K562 (cell line): ENCODE data around the gene PSD2. TPM values are rescaled to one million over a fixed set of nuclear protein-coding genes. Genes with fewer than 3 reads are reported as not detected.

Experiments used
- CBX5 ChIP-seq: IDR thresholded peaks from 2 replicates; pipeline ENCODE4 v1.6.1; 2014; ENCODE audit warnings: low read depth, borderline replicate concordance
- EP300 ChIP-seq: IDR thresholded peaks from 2 replicates; pipeline ENCODE4 v1.6.1; 2012; ENCODE audit warnings: low read length, improper control_type of control experiment
- ESRRA ChIP-seq: fragments of 450-650 bp; IDR thresholded peaks from 2 replicates; pipeline ENCODE4 v1.6.1; 2014; ENCODE audit warnings: low read depth, mild to moderate bottlenecking, moderate library complexity, borderline replicate concordance
- ETS2 ChIP-seq: IDR thresholded peaks from 2 replicates; pipeline ENCODE4 v1.6.1; 2016; ENCODE audit warnings: borderline replicate concordance, missing genetic modification characterization, mild to moderate bottlenecking, moderate library complexity, missing compliant biosample characterization; ENCODE audit not compliant: poor library complexity, severe bottlenecking
- FOS ChIP-seq: IDR thresholded peaks from 3 replicates; pipeline ENCODE4 v1.6.1; 2011; ENCODE audit not compliant: insufficient read length; ENCODE audit errors: extremely low read depth
- HDAC1 ChIP-seq, 2 experiments: fragments of 450-650 bp; IDR thresholded peaks; 2 replicates each; pipeline ENCODE4 v1.6.1; 2016 to 2017; ENCODE audit warnings: inconsistent platforms in 1 of 2, mild to moderate bottlenecking in 1 of 2, moderate library complexity in 1 of 2
- MAFG ChIP-seq: fragments of 450-650 bp; conservative IDR thresholded peaks from 2 replicates; pipeline ENCODE4 v1.6.1; 2016; ENCODE audit warnings: missing genetic modification characterization, missing compliant biosample characterization
- MTA3 ChIP-seq: fragments of 450-650 bp; formaldehyde crosslinking; IDR thresholded peaks from 2 replicates; pipeline ENCODE4 v1.6.1; 2017; ENCODE audit warnings: mild to moderate bottlenecking, borderline replicate concordance
- RHOXF2B ChIP-seq: fragments of 250-450 bp; sonication (Bioruptor Pico); conservative IDR thresholded peaks from 2 replicates; pipeline ENCODE4 v1.5.1; 2021
- RNF2 ChIP-seq: sonication (generic); IDR thresholded peaks from 2 replicates; pipeline ENCODE4 v1.6.1; 2016
- SIN3A ChIP-seq, 2 experiments: fragments of 150-350 bp in 1 of 2; IDR thresholded peaks; 2 replicates each; pipeline ENCODE4 v1.6.1; 2011 to 2016; ENCODE audit warnings: borderline replicate concordance in 2 of 2, low read depth in 2 of 2, low read length in 2 of 2, mild to moderate bottlenecking in 2 of 2, moderate library complexity in 2 of 2; ENCODE audit not compliant: control insufficient read depth in 1 of 2
- STAT5A ChIP-seq: IDR thresholded peaks from 2 replicates; pipeline ENCODE4 v1.6.1; 2012; ENCODE audit warnings: low read length, inconsistent platforms, borderline replicate concordance
- ZBED1 ChIP-seq: IDR thresholded peaks from 2 replicates; pipeline ENCODE4 v1.6.1; 2014
- ZNF212 ChIP-seq: fragments of 450-650 bp; formaldehyde crosslinking; IDR thresholded peaks from 2 replicates; pipeline ENCODE4 v1.4.0; 2020; ENCODE audit warnings: mild to moderate bottlenecking
- polyA plus RNA-seq, 8 experiments: library from polyadenylated mRNA; depleted of rRNA in 4 of 8; stranded (reverse) in 5 of 8; unstranded in 3 of 8; fragments of >200 nt; fragmentation: Nextera tagmentation in 2 of 8; fragmentation: Illumina TruSeq in 1 of 8; extraction: Ambion mirVana in 2 of 8; extraction: Trizol in 1 of 8; gene quantifications; 2 replicates each; pipeline versions ENCODE4 v1.2.1 to v1.2.3, GENCODE V29; 2011 to 2014; ENCODE audit warnings: inconsistent platforms in 1 of 8, missing spikeins in 1 of 8
- total RNA-seq, 7 experiments: library from RNA; depleted of rRNA in 6 of 7; stranded (reverse); fragments of >200 nt in 6 of 7; fragmentation: Illumina TruSeq in 2 of 7; extraction: Trizol in 2 of 7; gene quantifications; 2 replicates each; pipeline versions ENCODE4 v1.2.1 to v1.2.3, GENCODE V29; 2011 to 2021; ENCODE audit warnings: low replicate concordance in 1 of 7
- TF ChIP-seq, protein P1 (sequence below), 2 experiments: IDR thresholded peaks; 2 replicates each; pipeline ENCODE4 v1.6.1; 2012; ENCODE audit warnings: improper control_type of control experiment in 2 of 2, low read depth in 2 of 2, low read length in 2 of 2, borderline replicate concordance in 1 of 2
- TF ChIP-seq, protein P2 (sequence below), 3 experiments: fragments of 200-800 bp in 1 of 3; sonication (Bioruptor generic) in 1 of 3; sonication (generic) in 1 of 3; formaldehyde crosslinking in 1 of 3; IDR thresholded peaks; 2 replicates each; pipeline versions ENCODE4 v1.6.1 to v1.8.0; 2016 to 2022; ENCODE audit warnings: mild to moderate bottlenecking in 2 of 3, missing compliant biosample characterization in 2 of 3, missing genetic modification characterization in 2 of 3, missing genetic modification reagents in 1 of 3
- TF ChIP-seq, protein P3 (sequence below): sonication (generic); formaldehyde crosslinking; IDR thresholded peaks from 2 replicates; pipeline ENCODE4 v1.8.0; 2022; ENCODE audit warnings: mild to moderate bottlenecking, missing genetic modification reagents, borderline replicate concordance
- TF ChIP-seq, protein P4 (sequence below): sonication (generic); formaldehyde crosslinking; IDR thresholded peaks from 2 replicates; pipeline ENCODE4 v1.8.0; 2022; ENCODE audit warnings: missing genetic modification reagents, mild to moderate bottlenecking, borderline replicate concordance
- TF ChIP-seq, protein P5 (sequence below): fragments of 450-650 bp; formaldehyde crosslinking; IDR thresholded peaks from 2 replicates; pipeline ENCODE4 v1.4.0; 2020; ENCODE audit warnings: mild to moderate bottlenecking, mixed read lengths

The PSD2 gene
- total and polyA plus RNA-seq, 9 of the 15 experiments (the other 6 are each of a cell fraction or from before 2014, with no cell fraction given), result 0.01 to 0.09 (median 0.04) TPM; not detected in 4

DNA sequence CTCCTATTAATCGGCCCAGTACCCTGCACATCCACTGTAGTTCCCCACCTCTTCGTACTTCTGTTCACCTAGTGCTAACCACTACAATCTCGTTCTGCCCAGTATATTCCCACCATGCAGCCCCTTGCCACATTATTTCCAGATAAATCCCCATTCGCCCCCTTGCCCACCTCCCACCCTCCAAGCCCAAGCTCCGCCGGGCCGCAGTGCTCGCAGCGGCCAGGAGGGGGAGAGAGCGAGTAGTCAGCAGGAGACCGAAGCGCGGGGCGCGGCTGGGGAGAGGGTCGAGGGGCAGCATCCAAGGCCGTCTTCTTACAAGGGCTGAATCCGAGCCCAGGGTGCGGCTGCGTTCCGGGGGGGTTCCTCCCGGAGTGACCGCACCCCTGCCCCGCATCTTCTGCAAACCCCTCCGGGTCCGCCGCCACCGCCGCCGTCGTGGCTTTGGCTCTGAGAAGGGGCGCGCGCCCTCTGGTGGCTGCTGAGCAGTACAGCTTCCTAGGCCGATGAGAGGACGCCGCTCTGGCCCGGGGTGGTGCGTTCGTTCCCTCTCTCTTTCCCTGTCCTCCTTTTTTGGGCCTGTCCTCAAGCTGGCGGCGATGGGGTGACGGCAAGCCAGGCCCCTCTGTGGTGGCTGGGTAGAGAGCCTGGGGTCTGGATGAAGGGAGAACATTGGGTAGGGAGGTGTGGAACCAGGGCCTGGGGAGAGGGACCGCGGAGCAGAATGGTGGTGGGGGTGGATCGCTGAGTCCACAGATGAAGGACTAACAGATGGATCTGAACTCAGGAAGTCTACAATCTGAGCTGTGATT, 30.0 kb upstream of the PSD2 start (continued):
- TF ChIP-seq, protein P1, sequence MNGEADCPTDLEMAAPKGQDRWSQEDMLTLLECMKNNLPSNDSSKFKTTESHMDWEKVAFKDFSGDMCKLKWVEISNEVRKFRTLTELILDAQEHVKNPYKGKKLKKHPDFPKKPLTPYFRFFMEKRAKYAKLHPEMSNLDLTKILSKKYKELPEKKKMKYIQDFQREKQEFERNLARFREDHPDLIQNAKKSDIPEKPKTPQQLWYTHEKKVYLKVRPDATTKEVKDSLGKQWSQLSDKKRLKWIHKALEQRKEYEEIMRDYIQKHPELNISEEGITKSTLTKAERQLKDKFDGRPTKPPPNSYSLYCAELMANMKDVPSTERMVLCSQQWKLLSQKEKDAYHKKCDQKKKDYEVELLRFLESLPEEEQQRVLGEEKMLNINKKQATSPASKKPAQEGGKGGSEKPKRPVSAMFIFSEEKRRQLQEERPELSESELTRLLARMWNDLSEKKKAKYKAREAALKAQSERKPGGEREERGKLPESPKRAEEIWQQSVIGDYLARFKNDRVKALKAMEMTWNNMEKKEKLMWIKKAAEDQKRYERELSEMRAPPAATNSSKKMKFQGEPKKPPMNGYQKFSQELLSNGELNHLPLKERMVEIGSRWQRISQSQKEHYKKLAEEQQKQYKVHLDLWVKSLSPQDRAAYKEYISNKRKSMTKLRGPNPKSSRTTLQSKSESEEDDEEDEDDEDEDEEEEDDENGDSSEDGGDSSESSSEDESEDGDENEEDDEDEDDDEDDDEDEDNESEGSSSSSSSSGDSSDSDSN (IDR thresholded peaks at IDR 0.05; ENCODE audit: borderline replicate concordance in 1 of 2, low read depth in 2 of 2, low read length in 2 of 2), result 0 out of 4 replicates have a peak, but pooled peaks of 1 of the 2 experiments have one; percentile 41
- TF ChIP-seq RNF2, result no peak
- no peak for TF ChIP-seq EP300
- TF ChIP-seq HDAC1 (IDR thresholded peaks at IDR 0.05), result no peak
- peak; percentile 69 for TF ChIP-seq ESRRA
- no peak for TF ChIP-seq CBX5
- no peak for TF ChIP-seq ETS2 (tag)
- TF ChIP-seq, protein P2, sequence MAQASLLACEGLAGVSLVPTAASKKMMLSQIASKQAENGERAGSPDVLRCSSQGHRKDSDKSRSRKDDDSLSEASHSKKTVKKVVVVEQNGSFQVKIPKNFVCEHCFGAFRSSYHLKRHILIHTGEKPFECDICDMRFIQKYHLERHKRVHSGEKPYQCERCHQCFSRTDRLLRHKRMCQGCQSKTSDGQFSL (CRISPR knock-in tag; IDR thresholded peaks at IDR 0.05), result no peak
- TF ChIP-seq, protein P2 (tag; IDR thresholded peaks at IDR 0.05), result no peak
- peak in 1 of 2 experiments; percentile 3; a peak in 1 of 4 replicates for TF ChIP-seq SIN3A (IDR thresholded peaks at IDR 0.05; ENCODE audit: borderline replicate concordance in 2 of 2, control insufficient read depth in 1 of 2, low read depth in 2 of 2, low read length in 2 of 2)
- no peak for TF ChIP-seq FOS
- TF ChIP-seq MAFG (tag), result no peak
- TF ChIP-seq RHOXF2B (CRISPR knock-in tag), result no peak
- no peak for TF ChIP-seq STAT5A
- no peak for TF ChIP-seq ZNF212 (CRISPR knock-in tag)
- no peak for TF ChIP-seq ZBED1
- TF ChIP-seq, protein P3, sequence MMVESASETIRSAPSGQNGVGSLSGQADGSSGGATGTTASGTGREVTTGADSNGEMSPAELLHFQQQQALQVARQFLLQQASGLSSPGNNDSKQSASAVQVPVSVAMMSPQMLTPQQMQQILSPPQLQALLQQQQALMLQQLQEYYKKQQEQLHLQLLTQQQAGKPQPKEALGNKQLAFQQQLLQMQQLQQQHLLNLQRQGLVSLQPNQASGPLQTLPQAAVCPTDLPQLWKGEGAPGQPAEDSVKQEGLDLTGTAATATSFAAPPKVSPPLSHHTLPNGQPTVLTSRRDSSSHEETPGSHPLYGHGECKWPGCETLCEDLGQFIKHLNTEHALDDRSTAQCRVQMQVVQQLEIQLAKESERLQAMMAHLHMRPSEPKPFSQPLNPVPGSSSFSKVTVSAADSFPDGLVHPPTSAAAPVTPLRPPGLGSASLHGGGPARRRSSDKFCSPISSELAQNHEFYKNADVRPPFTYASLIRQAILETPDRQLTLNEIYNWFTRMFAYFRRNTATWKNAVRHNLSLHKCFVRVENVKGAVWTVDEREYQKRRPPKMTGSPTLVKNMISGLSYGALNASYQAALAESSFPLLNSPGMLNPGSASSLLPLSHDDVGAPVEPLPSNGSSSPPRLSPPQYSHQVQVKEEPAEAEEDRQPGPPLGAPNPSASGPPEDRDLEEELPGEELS, result no peak
- TF ChIP-seq MTA3, result peak; percentile 89; the same call in 1 of the 2 replicates
- TF ChIP-seq, protein P4, sequence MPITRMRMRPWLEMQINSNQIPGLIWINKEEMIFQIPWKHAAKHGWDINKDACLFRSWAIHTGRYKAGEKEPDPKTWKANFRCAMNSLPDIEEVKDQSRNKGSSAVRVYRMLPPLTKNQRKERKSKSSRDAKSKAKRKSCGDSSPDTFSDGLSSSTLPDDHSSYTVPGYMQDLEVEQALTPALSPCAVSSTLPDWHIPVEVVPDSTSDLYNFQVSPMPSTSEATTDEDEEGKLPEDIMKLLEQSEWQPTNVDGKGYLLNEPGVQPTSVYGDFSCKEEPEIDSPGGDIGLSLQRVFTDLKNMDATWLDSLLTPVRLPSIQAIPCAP (CRISPR knock-in tag), result no peak
- TF ChIP-seq, protein P5, sequence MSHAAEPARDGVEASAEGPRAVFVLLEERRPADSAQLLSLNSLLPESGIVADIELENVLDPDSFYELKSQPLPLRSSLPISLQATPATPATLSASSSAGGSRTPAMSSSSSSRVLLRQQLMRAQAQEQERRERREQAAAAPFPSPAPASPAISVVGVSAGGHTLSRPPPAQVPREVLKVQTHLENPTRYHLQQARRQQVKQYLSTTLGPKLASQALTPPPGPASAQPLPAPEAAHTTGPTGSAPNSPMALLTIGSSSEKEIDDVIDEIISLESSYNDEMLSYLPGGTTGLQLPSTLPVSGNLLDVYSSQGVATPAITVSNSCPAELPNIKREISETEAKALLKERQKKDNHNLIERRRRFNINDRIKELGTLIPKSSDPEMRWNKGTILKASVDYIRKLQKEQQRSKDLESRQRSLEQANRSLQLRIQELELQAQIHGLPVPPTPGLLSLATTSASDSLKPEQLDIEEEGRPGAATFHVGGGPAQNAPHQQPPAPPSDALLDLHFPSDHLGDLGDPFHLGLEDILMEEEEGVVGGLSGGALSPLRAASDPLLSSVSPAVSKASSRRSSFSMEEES (CRISPR knock-in tag), result no peak
